Left forelimb (tissue), 1 donor: Measurements from ENCODE around the gene TPBG.

Experiments used
- DNase-seq: peaks from one replicate; pipeline ENCODE4 v3.0.0-alpha.2; 2018; ENCODE audit warnings: low spot score

Gene TPBG, protein sequence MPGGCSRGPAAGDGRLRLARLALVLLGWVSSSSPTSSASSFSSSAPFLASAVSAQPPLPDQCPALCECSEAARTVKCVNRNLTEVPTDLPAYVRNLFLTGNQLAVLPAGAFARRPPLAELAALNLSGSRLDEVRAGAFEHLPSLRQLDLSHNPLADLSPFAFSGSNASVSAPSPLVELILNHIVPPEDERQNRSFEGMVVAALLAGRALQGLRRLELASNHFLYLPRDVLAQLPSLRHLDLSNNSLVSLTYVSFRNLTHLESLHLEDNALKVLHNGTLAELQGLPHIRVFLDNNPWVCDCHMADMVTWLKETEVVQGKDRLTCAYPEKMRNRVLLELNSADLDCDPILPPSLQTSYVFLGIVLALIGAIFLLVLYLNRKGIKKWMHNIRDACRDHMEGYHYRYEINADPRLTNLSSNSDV

DNA sequence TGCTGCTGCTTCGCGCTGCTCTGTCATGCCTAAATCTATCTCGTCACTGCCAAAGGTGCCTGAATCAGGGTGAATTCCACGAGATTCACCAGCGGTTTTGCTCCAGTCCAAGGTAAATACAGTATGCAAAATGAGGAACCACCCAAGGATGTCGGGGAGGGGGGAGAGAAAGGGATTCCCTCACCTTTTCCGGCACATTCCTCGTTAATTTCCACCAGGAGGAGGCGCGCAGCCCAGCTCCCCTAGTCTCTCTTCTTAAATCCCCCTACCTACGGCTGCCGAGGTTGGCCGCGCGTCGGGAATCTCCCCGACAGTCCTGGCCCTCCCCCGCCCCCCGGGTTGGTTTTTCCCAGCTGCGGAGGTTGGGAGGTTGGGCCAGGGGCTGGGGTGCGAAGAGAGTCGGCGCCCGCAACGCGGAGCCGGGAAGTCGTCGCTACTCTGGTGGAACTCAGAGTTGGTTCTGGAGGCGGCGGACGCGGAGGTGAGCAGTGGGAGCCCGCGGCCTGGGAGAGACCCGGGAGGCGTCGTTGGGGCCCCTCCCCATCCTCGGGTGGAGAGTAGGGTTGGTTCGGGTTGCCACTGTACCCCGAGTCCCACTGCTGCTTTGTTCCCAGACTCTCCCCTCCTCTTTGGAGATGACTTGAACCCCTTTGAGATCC, at the start of gene TPBG:
TPBG (plus strand) TSS at position 390 of the 659 bp plus-strand sequence. CDS start 1,145 bp downstream, outside the sequence.
- DNase-seq, result peak; percentile 86

DNA sequence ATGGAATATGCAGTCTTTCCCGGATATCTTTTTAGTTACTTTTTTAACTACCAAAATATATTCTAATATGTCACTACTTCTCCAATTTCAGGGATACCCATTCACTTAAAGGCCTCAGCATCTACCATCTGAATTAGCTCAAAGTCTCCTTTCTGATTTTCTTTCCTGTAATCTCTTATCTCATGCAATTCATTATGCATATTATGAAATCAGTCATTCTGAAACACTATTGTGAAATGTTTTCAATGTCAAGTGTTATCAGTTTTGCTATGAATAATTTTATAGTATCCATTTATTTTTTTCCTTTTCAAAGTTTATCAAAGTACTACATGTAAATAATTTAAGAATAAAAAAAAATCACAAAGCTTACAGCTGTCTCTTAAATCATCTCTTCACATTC, 41.2 kb upstream of the TPBG start:
- DNase-seq, result no peak

DNA sequence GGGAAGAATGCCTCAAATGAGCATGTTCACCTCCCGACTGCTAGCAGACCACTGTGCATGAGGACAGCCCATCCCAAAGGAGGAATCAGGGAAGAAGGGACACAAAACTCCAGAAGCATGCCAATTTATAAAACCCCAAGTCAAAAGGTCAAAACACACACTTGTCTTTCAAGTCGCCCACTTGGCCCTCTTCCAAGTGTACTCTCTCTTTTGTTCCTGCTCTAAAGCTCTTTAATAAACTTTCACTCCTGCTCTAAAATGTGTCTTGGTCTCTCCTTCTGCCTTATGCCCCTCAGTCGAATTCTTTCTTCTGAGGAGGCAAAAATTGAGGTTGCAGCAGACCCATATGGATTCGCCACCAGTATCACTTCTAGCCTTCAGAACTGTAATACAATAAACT, 33.9 kb upstream of the TPBG start:
- DNase-seq, result no peak

DNA sequence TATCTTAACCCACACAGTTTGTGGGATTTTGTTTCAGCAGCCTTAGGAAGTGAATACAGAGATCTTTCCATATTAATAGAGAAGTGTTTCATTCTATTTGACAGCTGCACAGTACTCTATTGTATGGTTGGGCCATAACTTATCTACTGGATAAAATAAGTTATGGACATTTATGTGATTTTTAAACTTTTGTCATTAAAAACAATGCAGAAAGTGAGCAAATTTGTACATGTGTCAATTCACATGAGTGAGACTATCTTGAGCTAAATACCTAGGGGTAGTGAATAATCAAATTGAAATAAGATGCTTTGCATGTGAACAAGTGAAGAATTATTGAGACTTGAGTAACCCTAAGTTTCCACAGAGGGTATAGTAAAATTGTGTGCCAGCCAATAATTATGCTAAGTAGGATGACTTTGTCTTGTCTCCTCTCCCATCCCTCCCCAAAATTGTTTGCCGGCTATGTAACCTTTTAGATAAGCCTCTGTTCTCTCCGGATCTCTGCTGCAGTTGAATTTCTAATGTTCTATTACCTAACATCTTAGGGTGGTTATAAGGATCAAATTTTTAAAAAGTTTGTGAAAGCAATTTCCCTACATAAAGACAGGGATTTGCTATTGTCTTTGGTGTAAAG, 33.3 kb upstream of the TPBG start:
- DNase-seq, result no peak

DNA sequence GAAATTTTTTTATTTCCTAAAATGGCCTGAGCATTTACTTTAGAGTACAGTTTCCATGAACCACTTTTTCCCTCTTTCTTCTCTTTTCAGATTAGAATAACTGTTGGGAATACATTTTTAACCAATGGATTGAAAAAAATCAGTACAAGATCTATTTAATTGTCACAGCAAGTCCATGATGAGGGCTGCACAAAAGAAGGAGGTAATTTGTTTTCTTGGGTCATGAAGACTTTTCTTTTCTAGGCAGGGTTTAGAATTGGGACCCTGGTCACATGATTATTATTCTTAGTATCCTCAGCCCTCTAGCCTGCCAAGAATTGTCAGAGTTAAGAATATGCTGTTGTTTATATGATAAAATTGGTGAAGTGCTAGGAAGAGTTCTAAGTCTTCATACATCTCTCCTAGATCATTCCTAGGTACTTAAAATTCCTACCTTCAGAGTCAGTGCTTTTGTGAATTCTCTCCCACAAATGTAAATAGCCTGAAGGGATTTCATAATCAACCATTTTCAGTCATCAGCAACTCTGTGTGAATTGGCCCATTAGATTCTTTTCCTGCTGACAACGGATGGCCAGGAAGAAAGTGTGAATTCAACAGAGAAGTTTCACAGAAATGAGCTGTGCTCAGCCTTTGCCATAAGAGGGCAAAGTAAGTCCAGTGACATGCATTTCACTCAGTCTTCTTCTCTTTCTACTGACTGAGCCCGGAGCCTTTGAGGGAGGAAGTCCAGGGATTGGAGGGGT, 32.4 kb upstream of the TPBG start:
- no peak for DNase-seq

DNA sequence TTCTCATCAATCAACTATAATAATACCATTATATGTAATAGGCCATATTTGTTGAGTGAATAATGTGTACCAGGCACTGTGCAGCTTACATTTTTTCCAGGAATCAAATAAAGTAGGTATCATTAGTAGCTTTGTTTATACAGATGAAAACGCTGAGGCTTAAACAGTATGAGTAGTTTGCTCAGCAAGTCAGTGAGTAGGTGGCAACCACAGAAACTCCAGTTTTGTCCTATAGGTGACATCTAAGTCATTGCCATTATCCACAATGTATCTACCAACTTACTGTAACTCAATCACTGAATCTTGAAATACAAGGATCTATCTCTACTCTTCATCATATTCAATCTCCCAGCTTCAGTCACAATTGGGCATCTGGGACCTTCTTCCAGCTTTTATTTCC, 29.8 kb upstream of the TPBG start:
- DNase-seq, result no peak

DNA sequence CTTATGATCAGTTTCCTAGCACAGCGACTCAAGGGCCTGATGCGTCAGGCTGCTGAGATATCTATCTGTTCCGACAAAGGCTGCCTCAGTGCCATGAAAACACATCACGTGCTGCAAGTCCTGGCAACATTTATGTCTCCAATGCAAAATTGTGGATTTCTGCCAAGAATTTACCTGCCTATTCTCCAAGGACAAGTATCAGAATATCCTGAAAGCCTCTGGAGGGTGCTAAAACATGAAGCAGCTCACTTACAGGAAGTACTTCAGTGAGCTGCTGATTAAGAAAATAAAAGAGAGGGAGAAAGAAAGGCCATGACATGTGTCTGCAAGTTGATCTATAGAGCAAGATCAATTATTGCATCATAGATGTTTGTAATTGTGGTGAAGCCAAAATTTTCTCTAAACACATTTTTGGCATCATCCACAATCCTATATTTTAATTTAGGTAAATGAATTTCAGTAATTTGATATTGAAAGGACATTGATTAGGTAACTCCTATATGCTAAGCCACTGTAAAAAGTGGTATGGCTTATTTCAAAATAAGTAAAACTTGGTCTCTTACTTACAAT, 25.8 kb upstream of the TPBG start:
- DNase-seq, result no peak

DNA sequence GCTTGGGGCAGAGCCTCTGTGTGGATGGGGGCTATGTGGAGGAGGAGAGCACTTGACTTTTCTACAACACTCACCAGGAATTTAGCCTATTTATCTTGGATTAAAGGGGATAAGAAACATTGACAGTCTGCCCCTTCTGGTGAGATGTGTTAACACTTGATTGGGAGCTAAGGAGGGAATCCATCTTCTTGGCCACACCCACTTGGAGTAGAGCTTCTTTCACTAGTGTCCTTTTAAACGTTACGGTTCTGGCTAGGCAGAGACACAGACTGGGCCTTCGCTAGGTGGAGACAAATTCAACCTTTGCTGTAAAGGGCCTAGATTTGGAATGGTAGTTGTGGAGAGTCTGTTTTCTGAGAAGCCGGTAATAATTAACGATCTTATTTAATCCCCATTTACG, 15.5 kb upstream of the TPBG start:
- no peak for DNase-seq

DNA sequence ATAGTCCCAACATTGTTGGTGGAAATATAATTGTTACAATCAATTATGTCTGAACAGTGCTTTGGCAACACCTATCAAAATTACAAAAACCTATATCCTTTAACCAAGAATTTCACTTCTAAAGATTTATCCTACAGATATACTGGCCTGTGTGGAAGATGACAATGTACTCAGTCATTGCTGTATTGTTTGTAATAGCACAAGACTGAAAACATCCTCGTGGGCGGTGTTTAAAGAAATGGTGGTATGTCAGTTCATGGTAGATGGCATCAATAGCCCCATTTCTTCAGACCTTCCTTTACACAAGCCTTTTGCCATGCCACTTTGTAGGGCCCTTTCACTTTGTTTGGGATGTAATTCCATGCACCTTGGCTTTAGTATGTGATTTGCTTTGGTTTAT, 9.8 kb upstream of the TPBG start:
- no peak for DNase-seq

DNA sequence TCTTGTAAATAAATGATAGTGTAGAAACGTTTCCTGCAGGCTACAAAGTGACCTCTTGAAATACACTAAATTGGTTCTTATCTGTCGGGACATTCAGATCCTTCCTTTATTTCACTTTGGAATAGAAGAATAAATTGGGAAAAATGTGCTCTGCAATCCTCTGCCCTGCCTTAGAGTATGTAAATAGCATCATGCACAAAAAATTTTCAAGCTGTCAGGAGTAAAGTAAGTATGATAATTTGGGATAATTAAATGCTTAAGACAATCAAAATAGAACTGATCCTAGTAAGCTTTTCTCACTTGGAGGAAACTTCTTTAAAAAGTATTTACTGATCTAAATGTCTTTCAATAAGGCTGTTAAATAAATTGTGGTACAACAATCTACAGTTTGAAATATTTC, 3.1 kb upstream of the TPBG start:
- DNase-seq, result no peak

DNA sequence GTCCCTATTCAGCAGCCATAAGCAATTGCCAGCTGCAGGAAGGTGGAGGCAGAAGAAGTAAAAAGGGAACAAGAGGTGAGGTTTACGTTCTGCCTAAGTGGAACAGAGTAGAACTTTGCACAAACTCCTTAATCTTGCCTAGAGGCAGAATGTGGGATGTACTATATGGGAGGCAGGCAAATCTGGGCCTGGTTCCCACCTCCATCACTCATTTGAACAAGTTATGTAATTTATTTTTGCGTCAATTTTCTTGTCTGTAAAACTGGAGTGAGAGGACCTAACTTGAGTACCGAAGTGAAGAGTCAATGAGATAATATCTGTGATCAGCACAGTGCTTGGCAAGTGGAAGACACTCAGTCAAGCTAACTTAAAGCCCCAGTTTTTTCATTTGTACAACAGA, 2.0 kb upstream of the TPBG start:
- no peak for DNase-seq

DNA sequence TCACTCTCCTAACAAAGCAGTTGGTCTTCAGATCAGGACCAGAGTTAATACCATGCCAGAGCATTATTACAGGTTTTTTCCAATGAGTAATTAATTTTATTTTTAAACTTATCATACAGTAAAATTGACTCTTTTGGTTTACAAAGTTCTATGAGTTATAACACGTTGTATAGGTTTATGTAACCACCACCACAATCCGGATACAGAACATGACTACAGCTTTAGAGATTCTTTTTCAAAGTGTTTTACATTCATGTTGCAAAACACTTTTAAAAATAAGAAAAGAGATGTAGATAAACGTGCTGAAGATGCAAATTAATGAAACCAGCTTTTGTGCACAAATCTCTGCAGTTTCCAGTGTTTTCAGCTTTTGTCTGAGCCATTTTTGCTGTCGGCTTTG, 1.5 kb upstream of the TPBG start:
- no peak for DNase-seq

DNA sequence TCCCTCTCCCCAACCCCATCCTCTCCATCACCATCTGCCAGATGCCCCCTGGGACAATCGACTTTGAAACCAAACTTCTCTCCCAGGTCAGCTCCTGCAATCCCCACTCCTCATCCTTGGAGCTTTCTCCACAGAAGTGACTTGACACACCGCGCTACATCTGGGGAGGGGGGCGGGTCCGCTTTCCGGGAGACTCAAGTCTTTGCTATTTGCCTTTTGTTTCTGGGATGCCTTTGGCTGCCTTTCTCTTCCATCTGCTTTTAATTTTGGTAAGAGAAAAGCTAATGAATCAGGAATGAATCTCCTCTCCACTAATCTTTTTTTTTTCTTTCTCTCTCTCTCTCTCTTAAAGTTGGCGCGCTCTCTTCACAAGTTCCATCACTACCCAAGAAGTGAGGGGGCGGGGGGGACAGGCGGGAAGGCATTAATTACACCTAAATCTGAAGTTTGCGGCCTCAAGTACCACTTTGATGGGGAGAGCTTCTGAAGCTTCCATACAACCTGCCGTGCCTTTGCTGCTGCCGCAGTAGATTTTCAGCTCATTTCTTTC, 664 bp upstream of the TPBG start:
- peak; percentile 73 for DNase-seq

DNA sequence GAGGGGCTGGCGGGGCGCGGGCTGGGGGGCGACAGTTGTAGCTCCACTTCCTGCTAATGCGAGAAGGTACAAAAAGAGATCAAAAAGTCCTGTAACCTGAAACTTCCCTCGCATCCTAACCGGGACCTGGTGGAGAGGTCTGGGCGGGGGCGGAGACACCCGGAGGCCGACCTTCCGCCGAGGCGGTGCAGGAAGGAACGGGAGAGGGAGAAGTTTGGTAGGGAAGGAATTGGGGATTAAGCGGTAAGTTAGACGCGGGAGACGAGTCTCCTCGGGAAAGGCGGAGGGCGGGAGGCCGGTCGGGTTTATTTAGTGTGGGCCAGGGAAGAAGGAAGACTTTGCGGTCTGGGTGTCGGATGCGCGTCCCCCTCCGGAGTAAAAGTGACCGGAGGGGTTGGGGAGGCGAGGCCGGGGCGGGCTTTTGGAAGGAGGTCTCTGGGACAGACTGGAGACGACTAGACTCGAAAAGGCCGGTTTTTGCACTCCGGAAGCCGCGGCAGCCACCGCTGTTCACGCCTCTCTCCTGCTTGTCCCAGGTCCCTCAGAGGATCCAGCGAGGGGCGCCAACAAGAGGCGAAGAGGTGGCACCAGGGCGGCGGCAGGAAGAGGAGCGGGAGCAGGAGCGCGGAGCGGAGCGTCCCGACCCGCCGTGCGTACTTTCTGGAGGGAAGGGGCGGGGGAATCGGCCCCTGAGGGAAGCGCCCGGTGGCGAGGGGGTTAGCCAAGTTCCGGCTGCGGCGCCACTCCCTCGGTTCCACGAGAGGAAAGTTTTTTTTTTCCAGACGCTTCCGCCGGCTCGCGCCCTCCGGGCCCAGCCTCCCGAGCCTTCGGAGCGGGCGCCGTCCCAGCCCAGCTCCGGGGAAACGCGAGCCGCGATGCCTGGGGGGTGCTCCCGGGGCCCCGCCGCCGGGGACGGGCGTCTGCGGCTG, 734 bp downstream of the TPBG start:
- peak; percentile 80 for DNase-seq

DNA sequence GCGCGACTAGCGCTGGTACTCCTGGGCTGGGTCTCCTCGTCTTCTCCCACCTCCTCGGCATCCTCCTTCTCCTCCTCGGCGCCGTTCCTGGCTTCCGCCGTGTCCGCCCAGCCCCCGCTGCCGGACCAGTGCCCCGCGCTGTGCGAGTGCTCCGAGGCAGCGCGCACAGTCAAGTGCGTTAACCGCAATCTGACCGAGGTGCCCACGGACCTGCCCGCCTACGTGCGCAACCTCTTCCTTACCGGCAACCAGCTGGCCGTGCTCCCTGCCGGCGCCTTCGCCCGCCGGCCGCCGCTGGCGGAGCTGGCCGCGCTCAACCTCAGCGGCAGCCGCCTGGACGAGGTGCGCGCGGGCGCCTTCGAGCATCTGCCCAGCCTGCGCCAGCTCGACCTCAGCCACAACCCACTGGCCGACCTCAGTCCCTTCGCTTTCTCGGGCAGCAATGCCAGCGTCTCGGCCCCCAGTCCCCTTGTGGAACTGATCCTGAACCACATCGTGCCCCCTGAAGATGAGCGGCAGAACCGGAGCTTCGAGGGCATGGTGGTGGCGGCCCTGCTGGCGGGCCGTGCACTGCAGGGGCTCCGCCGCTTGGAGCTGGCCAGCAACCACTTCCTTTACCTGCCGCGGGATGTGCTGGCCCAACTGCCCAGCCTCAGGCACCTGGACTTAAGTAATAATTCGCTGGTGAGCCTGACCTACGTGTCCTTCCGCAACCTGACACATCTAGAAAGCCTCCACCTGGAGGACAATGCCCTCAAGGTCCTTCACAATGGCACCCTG, 1.6 kb downstream of the TPBG start:
- peak; percentile 71 for DNase-seq

DNA sequence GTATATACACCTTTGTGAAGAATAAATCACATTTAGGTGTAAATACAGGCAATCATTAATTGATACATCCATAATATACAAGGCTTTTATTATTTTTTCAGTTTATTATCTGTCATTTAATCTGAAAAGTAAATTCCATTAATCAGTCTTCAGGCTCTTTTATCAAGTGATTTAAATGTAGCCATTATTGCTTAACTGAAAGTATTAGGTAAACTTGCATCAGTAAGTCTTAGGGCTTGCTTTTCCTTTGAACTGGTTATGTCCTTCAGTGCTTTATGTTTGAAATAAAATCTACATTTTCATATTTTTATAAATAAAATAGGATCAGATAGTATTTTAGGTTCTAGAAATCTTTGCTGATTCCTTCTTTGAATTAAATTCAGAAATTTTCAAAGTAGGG, 4.1 kb downstream of the TPBG start:
- no peak for DNase-seq

DNA sequence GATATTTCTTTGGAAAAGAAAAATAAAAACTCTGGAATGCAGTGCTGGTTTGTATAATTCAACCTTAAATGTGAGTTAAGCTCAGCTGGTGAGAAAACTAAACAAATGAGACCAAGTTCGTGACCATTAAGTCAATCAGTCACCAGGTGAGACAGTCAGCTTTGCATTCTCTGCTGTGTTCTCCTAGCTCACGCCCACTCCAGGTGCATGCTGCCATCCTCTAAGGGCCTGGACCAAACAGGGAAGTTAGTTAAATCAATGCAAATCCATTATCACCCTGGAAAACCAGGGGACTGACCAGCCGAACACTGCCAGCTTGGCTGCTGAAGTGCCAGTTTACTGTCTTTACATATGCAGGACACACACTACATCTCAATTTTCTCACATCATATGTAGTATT, 7.2 kb downstream of the TPBG start:
- no peak for DNase-seq

DNA sequence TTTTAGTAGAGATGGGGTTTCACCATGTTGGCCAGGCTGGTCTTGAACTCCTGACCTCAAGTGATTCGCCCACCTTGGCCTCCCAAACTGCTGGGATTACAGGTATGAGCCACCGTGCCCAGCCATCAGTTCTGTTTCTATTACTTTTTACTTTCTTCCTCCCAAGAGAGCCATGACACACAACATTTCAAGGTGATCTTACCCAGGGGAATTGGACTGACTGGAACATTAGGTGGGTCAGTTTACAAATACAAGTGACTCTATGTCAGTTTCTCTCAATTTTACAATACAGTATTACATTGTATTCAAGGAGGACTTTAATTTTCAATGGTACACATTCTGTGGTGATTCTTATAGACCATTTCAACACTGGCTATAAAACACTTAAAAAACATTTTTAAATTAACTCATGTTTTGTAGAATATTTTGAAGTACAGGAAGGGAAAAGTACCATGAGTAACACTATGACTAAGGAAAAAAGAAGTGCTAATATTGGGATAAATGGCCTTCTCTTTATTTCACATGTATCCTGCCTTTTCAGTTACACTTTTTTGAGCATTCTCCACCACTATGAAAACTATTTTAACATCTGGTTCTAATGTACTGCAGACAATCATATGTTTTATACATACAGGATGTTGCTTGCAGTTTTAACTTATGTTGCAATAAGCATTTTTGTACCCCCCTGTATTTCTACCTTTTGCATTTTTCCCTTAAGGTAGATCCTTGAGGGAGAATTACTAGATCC, 8.4 kb downstream of the TPBG start:
- DNase-seq, result no peak

DNA sequence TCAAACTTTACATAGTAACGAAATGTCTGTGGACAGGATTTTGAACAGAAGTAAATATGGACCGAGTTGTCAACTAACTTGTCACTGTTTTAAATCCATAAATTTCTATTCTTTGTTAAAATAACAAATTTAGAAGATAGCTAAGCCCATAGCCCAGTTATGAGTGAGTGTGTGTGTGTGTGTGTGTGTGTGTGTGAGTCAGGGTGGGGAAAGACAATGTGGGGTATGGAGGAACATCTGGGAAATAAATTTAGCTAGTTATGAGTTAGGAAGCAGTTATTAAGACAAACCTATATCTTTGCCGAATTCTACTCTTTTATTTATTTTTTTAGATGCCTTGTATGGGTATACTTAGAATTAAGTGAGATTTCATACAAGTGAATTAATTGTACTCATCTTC, 9.0 kb downstream of the TPBG start:
- no peak for DNase-seq
